K562 (cell line): ENCODE measurements around the gene CUL9. TPM values are rescaled to one million over a fixed set of nuclear protein-coding genes. Genes with fewer than 3 reads are reported as not detected.

ENCODE experiments used
- C11orf30 ChIP-seq: fragments of 450-650 bp; IDR thresholded peaks from 2 replicates; pipeline ENCODE4 v1.6.1; 2016; ENCODE audit warnings: low read depth, mild to moderate bottlenecking
- CGGBP1 ChIP-seq: fragments of 250-450 bp; sonication (Bioruptor Pico); IDR thresholded peaks from 2 replicates; pipeline ENCODE4 v1.9.0; 2021; ENCODE audit warnings: mild to moderate bottlenecking
- E2F1 ChIP-seq: sonication (generic); formaldehyde crosslinking; IDR thresholded peaks from 2 replicates; pipeline ENCODE4 v1.8.1; 2023; ENCODE audit warnings: mild to moderate bottlenecking, missing genetic modification reagents, moderate library complexity
- ETS1 ChIP-seq: conservative IDR thresholded peaks from 2 replicates; pipeline ENCODE4 v1.6.1; 2011; ENCODE audit warnings: low read depth, mild to moderate bottlenecking, low read length; ENCODE audit not compliant: control insufficient read depth
- RREB1 ChIP-seq: fragments of 250-450 bp; sonication (Bioruptor Pico); IDR thresholded peaks from 2 replicates; pipeline ENCODE4 v1.4.0; 2020
- SNRNP70 ChIP-seq: fragments of 200-400 bp; formaldehyde crosslinking; optimal IDR thresholded peaks from 2 replicates; pipeline ENCODE3; 2017; ENCODE audit warnings: low read depth, low read length
- ZNF212 ChIP-seq: fragments of 450-650 bp; formaldehyde crosslinking; IDR thresholded peaks from 2 replicates; pipeline ENCODE4 v1.4.0; 2020; ENCODE audit warnings: mild to moderate bottlenecking
- ZNF436 ChIP-seq: fragments of 250-450, 450-650 bp; sonication (Bioruptor Pico); formaldehyde crosslinking; IDR thresholded peaks from 2 replicates; pipeline ENCODE4 v1.7.0; 2020; ENCODE audit warnings: mild to moderate bottlenecking
- ZNF584 ChIP-seq: fragments of 200-800 bp; sonication (Bioruptor generic); IDR thresholded peaks from 2 replicates; pipeline ENCODE4 v1.6.1; 2016; ENCODE audit warnings: low read depth, mild to moderate bottlenecking, missing genetic modification characterization, missing compliant biosample characterization
- ZNF609 ChIP-seq: sonication (generic); formaldehyde crosslinking; IDR thresholded peaks from 2 replicates; pipeline ENCODE4 v1.8.1; 2023; ENCODE audit warnings: missing genetic modification reagents, mild to moderate bottlenecking, borderline replicate concordance
- ZNF780A ChIP-seq: fragments of 250-450 bp; sonication (Bioruptor Pico); IDR thresholded peaks from 2 replicates; pipeline ENCODE4 v1.5.0; 2021; ENCODE audit warnings: mild to moderate bottlenecking
- polyA plus RNA-seq, 8 experiments: library from polyadenylated mRNA; depleted of rRNA in 4 of 8; stranded (reverse) in 5 of 8; unstranded in 3 of 8; fragments of >200 nt; fragmentation: Nextera tagmentation in 2 of 8; fragmentation: Illumina TruSeq in 1 of 8; extraction: Ambion mirVana in 2 of 8; extraction: Trizol in 1 of 8; gene quantifications; 2 replicates each; pipeline versions ENCODE4 v1.2.1 to v1.2.3, GENCODE V29; 2011 to 2014; ENCODE audit warnings: inconsistent platforms in 1 of 8, missing spikeins in 1 of 8
- total RNA-seq, 7 experiments: library from RNA; depleted of rRNA in 6 of 7; stranded (reverse); fragments of >200 nt in 6 of 7; fragmentation: Illumina TruSeq in 2 of 7; extraction: Trizol in 2 of 7; gene quantifications; 2 replicates each; pipeline versions ENCODE4 v1.2.1 to v1.2.3, GENCODE V29; 2011 to 2021; ENCODE audit warnings: low replicate concordance in 1 of 7

CUL9 gene
- total and polyA plus RNA-seq, 9 of the 15 experiments (the other 6 are each of a cell fraction or from before 2014, with no cell fraction given), result 0.50 to 20.7 (median 6.6) TPM

GRCh38 chr6:43247114-43247999, 65.4 kb downstream of the CUL9 start (continued):
- TF ChIP-seq CGGBP1, result no peak
- TF ChIP-seq C11orf30, result no peak
- peak; percentile 68; the same call in 1 of the 2 replicates for TF ChIP-seq ZNF584
- no peak for TF ChIP-seq ZNF212 (CRISPR knock-in tag)
- TF ChIP-seq ZNF609 (CRISPR knock-in tag), result no peak
- no peak for TF ChIP-seq ZNF780A (CRISPR knock-in tag)
- TF ChIP-seq RREB1 (CRISPR knock-in tag), result peak; percentile 97
- no peak for TF ChIP-seq ZNF436 (CRISPR knock-in tag)
- peak; percentile 99 for TF ChIP-seq ETS1
- no peak for TF ChIP-seq E2F1 (CRISPR knock-in tag)
- no peak for TF ChIP-seq SNRNP70
